K562 (cell line): ENCODE data around the gene MYOM1. TPM values are rescaled to one million over a fixed set of nuclear protein-coding genes. Genes with fewer than 3 reads are reported as not detected.

ENCODE experiments used
- ATF7 ChIP-seq: fragments of 450-650 bp; IDR thresholded peaks from 2 replicates; pipeline ENCODE4 v1.7.1; 2014; ENCODE audit warnings: mild to moderate bottlenecking, moderate library complexity
- CXXC5 ChIP-seq: fragments of 250-450 bp; sonication (Bioruptor Pico); IDR thresholded peaks from 2 replicates; pipeline ENCODE4 v1.8.0; 2022; ENCODE audit warnings: inconsistent platforms, mild to moderate bottlenecking, moderate library complexity
- GMEB1 ChIP-seq: fragments of 250-450 bp; sonication (Bioruptor Pico); IDR thresholded peaks from 2 replicates; pipeline ENCODE4 v1.4.0; 2020; ENCODE audit warnings: mild to moderate bottlenecking
- HDAC8 ChIP-seq: fragments of 450-650 bp; IDR thresholded peaks from 2 replicates; pipeline ENCODE4 v1.6.1; 2016; ENCODE audit warnings: mild to moderate bottlenecking, missing genetic modification characterization, moderate library complexity, missing compliant biosample characterization
- HOXB6 ChIP-seq: fragments of 250-450 bp; sonication (Bioruptor Pico); IDR thresholded peaks from 2 replicates; pipeline ENCODE4 v1.5.1; 2022; ENCODE audit warnings: mild to moderate bottlenecking, borderline replicate concordance
- MYNN ChIP-seq, 2 experiments: sonication (generic); formaldehyde crosslinking in 1 of 2; IDR thresholded peaks; 2 replicates each; pipeline versions ENCODE4 v1.5.0 to v1.6.1; 2016 to 2020; ENCODE audit warnings: antibody characterized with exemption in 1 of 2, missing genetic modification reagents in 1 of 2
- NCOA2 ChIP-seq, 2 experiments: fragments of 450-650 bp; IDR thresholded peaks; 2 replicates each; pipeline ENCODE4 v1.6.1; 2018; ENCODE audit warnings: mild to moderate bottlenecking in 2 of 2, moderate library complexity in 1 of 2; ENCODE audit not compliant: partially characterized antibody in 2 of 2
- NUFIP1 ChIP-seq: fragments of 450-650 bp; IDR thresholded peaks from 2 replicates; pipeline ENCODE4 v1.6.1; 2018; ENCODE audit not compliant: partially characterized antibody
- REST ChIP-seq, 2 experiments: fragments of 450-650 bp; formaldehyde crosslinking in 1 of 2; IDR thresholded peaks; 2 replicates each; pipeline versions ENCODE4 v1.4.0 to v1.6.1; 2014 to 2020; ENCODE audit warnings: mild to moderate bottlenecking in 2 of 2, borderline replicate concordance in 1 of 2, low read depth in 1 of 2
- SMARCA5 ChIP-seq: fragments of 450-650 bp; IDR thresholded peaks from 2 replicates; pipeline ENCODE4 v1.6.1; 2016
- TFAM ChIP-seq: fragments of 250-450 bp; sonication (Bioruptor Pico); conservative IDR thresholded peaks from 2 replicates; pipeline ENCODE4 v1.5.0; 2021; ENCODE audit warnings: mild to moderate bottlenecking, moderate library complexity
- ZNF184 ChIP-seq: sonication (generic); formaldehyde crosslinking; IDR thresholded peaks from 2 replicates; pipeline ENCODE4 v1.5.0; 2020; ENCODE audit warnings: missing genetic modification reagents
- ZNF408 ChIP-seq: fragments of 250-450 bp; sonication (Bioruptor Pico); IDR thresholded peaks from 2 replicates; pipeline ENCODE4 v1.4.0; 2020; ENCODE audit warnings: low read depth, mild to moderate bottlenecking, moderate library complexity
- polyA plus RNA-seq, 8 experiments: library from polyadenylated mRNA; depleted of rRNA in 4 of 8; stranded (reverse) in 5 of 8; unstranded in 3 of 8; fragments of >200 nt; fragmentation: Nextera tagmentation in 2 of 8; fragmentation: Illumina TruSeq in 1 of 8; extraction: Ambion mirVana in 2 of 8; extraction: Trizol in 1 of 8; gene quantifications; 2 replicates each; pipeline versions ENCODE4 v1.2.1 to v1.2.3, GENCODE V29; 2011 to 2014; ENCODE audit warnings: inconsistent platforms in 1 of 8, missing spikeins in 1 of 8
- total RNA-seq, 7 experiments: library from RNA; depleted of rRNA in 6 of 7; stranded (reverse); fragments of >200 nt in 6 of 7; fragmentation: Illumina TruSeq in 2 of 7; extraction: Trizol in 2 of 7; gene quantifications; 2 replicates each; pipeline versions ENCODE4 v1.2.1 to v1.2.3, GENCODE V29; 2011 to 2021; ENCODE audit warnings: low replicate concordance in 1 of 7
- TF ChIP-seq, protein P1 (sequence below), 2 experiments: fragments of 250-450 bp in 1 of 2; fragments of 450-650 bp in 1 of 2; sonication (Bioruptor Pico) in 1 of 2; IDR thresholded peaks; 2 replicates each; pipeline versions ENCODE4 v1.6.1 to v1.8.0; 2016 to 2021; ENCODE audit warnings: mild to moderate bottlenecking in 2 of 2, moderate library complexity in 2 of 2, missing compliant biosample characterization in 1 of 2, missing genetic modification characterization in 1 of 2
- TF ChIP-seq, protein P2 (sequence below): fragments of 250-450 bp; sonication (Bioruptor Pico); IDR thresholded peaks from 2 replicates; pipeline ENCODE4 v1.4.0; 2020

The MYOM1 gene
- total and polyA plus RNA-seq, 9 of the 15 experiments (the other 6 are each of a cell fraction or from before 2014, with no cell fraction given) = 0.01 to 0.62 (median 0.25) TPM

DNA sequence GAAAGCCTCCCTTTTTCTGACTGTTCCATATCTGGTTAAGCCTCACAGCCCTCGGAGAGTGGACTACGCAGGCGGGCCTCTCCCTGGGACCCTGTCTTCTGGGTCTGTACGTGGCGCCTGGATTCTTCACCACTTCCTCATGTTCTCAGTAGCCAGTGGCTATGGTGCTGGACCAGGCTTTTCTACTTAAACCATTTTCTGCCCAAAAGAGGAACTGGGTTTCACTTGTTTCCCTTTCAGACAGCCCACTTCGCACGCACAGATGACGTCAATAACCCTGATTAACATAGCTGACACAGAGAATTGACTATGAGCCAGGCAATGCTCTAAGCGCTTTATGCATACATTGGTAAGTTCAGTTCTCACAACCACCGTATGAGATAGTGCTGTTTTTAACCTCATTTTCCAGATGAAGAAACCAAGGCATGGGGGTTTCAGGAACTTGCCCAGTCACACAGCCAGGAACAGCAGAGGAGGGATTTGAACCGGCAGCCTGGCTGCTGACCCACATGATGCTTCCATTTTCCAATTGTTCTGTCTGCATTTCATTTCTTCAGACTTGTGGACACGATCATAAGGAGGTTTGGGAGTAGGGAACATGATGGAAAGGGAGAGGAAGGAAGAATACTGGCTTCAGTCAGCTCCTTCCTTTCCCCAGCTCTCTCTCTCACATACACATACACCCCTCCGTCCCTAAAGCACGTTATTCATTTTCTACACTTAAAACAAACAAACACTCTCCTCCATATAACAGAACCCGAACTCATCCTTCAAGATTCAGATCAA, 41.7 kb downstream of the MYOM1 start (continued):
- TF ChIP-seq REST (IDR thresholded peaks at IDR 0.05; ENCODE audit: borderline replicate concordance) (no peak; the same call in 1 of the 2 replicates), REST (CRISPR knock-in tag; IDR thresholded peaks at IDR 0.05; ENCODE audit: low read depth) (no peak; the same call in 1 of the 2 replicates), HOXB6 (CRISPR knock-in tag) (no peak), NCOA2 (IDR thresholded peaks at IDR 0.05; ENCODE audit: partially characterized antibody in 2 of 2) (no peak), GMEB1 (CRISPR knock-in tag) (no peak), CXXC5 (CRISPR knock-in tag) (peak; percentile 73), ZNF184 (CRISPR knock-in tag) (no peak), MYNN (IDR thresholded peaks at IDR 0.05) (no peak), MYNN (CRISPR knock-in tag; IDR thresholded peaks at IDR 0.05) (no peak), SMARCA5 (no peak), HDAC8 (tag) (no peak), TFAM (no peak), ZNF408 (no peak), NUFIP1 (no peak), ATF7 (peak; percentile 96)
- TF ChIP-seq, protein P1, sequence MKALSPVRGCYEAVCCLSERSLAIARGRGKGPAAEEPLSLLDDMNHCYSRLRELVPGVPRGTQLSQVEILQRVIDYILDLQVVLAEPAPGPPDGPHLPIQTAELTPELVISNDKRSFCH (CRISPR knock-in tag; IDR thresholded peaks at IDR 0.05) = no peak
- TF ChIP-seq, protein P1 (tag; IDR thresholded peaks at IDR 0.05) = no peak
- TF ChIP-seq, protein P2, sequence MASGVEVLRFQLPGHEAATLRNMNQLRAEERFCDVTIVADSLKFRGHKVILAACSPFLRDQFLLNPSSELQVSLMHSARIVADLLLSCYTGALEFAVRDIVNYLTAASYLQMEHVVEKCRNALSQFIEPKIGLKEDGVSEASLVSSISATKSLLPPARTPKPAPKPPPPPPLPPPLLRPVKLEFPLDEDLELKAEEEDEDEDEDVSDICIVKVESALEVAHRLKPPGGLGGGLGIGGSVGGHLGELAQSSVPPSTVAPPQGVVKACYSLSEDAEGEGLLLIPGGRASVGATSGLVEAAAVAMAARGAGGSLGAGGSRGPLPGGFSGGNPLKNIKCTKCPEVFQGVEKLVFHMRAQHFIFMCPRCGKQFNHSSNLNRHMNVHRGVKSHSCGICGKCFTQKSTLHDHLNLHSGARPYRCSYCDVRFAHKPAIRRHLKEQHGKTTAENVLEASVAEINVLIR (CRISPR knock-in tag) = peak; percentile 81
